GM21717 (cell line): ENCODE results near the gene STAB2.

Experiments used
- ATAC-seq: cut with Tn5 transposase; IDR thresholded peaks from one replicate; pipeline ENCODE4 v1.9.1; 2021; ENCODE audit warnings: mild to moderate bottlenecking, moderate library complexity; ENCODE audit not compliant: unreplicated experiment

The STAB2 gene

DNA sequence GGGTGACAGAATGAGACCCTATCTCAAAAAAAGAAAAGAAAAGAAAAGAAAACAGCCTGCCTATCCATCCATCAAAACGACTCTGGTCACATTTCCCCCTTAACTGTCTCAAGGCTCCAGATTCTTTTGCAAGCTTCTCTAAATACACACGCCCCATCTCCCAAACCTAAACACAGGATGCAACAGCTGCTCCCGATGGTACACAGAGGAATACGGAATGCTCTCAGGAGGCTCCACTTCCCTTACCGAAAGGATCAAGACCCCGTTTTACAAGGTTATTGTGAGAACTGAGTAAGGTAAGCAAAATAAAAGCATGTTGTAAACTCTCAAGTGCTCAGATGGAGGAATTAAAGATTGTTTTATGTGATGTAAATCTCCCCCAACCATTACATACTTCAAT lies 191.7 kb downstream of the STAB2 start:
- no peak for ATAC-seq

- ATAC-seq = no peak
Observed at GRCh38 chr12:103779410-103780092, 192.5 kb downstream of the STAB2 start.

GRCh38 chr12:103780093-103780440 lies 193.0 kb downstream of the STAB2 start:
- no peak for ATAC-seq

DNA sequence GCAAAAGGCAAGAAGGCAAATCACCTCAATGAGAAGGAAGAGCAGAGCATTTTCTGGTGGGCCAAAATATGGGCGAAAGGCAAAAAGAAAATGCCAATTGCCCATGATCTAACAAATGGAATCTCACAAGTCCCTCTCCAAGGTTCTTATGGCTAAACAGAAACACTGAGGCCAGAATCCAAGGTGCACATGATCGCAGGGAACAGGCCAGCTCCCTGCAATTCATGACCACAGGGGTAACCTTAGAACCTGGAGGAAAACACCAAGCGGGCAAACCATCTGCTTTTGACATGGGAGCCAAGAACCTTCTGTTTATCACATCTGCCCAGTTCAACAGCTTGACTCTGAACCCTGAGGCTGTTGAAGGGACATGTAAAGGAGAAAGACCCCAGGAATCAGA lies 193.9 kb downstream of the STAB2 start:
- ATAC-seq = no peak

- ATAC-seq = no peak
Observed at GRCh38 chr12:103782399-103782798, 195.3 kb downstream of the STAB2 start.

DNA sequence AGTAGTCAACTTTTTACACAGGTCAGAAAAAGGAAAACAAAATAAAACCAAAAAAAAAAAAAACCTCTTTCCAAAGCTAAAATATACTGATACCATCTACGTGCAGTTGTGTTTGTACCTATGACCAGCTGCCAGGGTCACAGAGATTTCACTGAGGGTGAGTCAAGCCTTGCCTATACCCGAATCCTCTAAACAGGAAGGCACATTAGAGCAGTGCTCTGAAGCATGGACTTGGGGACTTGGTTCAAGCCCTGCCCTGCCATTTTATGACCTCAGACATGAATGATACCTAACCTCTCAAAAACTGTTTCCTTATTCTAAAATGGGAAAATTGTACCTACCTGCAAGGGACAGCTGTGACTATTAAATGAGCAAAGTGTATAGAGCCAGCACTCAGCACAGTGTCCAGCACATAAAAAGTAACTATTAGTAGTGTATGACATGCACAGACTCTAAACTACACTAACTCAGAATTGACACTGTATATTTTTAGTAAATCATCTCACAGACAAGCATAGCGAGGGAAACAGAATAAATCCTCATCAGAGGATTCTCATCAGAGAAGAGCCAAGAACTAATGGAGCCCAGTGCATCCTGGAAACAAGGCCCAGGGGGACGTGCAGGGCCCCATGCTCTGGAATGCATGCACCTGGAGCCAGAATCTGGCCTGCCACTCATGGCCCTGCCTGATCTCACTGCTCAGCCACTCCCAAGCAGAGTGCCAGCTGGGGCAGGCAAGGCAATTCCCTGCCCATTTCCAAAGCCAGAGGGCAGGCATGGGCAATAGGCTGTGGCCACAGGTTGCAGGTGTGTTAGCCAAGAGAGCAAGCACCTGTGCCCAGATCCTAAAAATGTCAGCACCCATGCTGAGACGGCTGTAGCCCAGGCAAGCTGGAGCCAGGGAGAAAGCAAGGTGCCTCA lies 196.9 kb downstream of the STAB2 start:
- ATAC-seq = no peak

DNA sequence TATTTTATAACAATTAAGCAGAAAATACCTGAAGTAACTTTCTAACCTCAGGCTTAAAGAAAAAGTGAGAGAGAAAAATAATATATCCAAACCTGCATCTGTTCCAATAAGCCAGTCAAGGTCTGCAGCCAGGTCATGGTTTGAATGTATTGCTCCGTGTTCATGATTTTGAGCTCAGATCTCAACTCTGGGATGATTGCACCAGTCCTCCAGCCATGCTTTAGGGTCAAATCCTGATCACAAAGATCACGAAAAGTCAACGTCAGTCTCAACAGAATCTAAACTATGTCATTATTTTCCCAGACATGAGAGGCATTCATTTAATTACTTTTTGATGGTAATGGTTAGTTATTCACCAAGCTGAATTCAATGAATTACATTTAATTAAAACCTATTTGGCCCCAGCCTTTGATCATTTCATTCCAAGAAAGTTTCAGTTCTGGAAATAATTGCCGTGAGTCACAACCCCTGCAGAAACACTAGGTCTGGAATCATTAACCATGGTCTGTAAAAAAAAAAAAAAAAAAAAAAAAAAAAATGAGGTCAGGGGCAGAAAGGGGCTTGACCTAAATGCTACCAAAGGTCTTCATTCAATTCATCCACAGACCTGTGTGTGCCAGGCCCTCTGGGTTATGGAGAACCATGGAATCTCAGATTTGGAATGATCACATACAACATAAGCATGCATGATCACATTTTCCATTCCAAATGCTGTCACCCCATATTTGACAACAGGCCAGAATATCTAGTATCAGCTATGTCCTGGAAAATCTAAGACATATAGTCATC lies 198.4 kb downstream of the STAB2 start:
- no peak for ATAC-seq

DNA sequence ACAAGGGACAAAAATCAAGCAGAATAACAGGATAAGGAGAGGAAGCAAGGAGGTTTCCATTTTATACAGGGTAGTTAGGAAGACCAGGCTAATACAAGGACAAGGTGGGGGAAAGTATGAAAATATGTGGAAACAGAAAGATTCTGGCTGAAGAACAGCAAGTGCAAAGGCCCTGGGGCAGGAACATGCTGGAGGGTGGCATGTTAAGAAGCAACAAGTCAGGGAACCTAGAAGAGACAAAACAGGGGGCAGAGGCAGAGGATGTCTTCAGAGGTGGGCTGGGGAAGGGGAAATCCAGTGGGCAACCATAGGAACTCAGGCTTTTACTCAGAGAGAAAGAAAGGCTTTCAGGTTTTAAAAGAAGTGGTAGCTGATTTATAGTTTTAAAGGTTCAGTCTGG lies 199.1 kb downstream of the STAB2 start:
- ATAC-seq = no peak

GRCh38 chr12:103791350-103791920 lies 204.4 kb downstream of the STAB2 start:
- no peak for ATAC-seq

GRCh38 chr12:103793046-103793445 lies 206.0 kb downstream of the STAB2 start:
- ATAC-seq = no peak

- no peak for ATAC-seq
Observed at GRCh38 chr12:103793512-103794045, 206.5 kb downstream of the STAB2 start.

DNA sequence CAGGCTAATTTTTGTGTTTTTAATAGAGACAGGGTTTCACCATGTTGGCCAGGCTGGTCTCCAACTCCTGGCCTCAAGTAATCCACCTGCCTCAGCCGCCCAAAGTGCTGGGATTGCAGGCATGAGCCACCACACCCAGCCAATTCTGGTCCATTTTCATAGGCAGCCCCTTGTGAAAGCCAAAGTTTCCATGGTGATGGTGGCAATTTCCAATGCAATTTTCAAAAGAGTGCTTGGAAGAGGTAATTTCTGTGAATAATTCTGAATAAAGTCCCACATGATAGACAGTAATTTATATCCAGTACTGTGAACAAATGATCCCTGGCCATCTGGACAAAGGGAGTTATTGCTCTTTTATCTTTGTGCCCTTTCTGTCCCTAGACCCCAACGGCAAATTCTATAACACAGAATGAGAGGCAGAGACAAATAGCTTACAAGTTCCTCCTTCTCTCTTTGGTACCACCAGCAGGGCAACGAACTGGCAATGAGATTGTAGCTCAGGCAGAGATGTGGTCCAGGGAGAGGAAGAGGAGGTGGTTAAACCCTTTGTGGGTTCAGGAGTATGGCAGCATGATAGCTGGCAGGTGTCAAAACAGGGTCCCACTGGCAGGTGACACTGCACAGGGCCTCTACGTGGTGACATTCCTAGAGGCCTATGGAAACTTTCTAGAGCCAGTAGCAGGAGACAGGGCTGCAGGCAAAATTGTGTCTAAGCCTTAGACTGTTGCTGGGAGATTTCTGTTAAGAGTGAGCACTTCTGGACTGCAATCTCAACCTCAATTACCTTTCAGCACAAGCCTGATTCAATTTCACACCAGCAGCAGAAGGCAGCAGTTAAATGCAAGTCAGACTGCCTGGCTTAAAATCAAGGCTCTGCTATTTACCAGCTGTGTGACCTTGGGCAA lies 207.5 kb downstream of the STAB2 start:
- no peak for ATAC-seq

GRCh38 chr12:103798586-103798985 lies 211.5 kb downstream of the STAB2 start:
- no peak for ATAC-seq

DNA sequence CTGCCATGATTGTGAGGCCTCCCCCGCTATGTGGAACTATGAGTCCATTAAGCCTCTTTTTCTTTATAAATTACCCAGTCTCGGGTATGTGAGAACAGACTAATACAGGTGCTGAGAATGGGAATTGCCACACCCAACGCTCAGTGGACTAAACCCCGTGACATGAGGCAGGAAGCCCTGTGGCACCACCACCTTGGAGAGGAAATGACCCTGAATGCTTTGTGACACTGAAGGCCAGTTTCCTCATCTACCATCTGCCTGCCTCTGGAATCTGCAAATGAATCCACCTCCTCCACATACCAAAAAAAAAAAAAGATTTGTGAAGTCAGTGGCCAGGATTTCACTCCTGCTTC lies 212.4 kb downstream of the STAB2 start:
- ATAC-seq = no peak

- ATAC-seq = no peak
Observed at GRCh38 chr12:103799857-103800771, 213.0 kb downstream of the STAB2 start.

DNA sequence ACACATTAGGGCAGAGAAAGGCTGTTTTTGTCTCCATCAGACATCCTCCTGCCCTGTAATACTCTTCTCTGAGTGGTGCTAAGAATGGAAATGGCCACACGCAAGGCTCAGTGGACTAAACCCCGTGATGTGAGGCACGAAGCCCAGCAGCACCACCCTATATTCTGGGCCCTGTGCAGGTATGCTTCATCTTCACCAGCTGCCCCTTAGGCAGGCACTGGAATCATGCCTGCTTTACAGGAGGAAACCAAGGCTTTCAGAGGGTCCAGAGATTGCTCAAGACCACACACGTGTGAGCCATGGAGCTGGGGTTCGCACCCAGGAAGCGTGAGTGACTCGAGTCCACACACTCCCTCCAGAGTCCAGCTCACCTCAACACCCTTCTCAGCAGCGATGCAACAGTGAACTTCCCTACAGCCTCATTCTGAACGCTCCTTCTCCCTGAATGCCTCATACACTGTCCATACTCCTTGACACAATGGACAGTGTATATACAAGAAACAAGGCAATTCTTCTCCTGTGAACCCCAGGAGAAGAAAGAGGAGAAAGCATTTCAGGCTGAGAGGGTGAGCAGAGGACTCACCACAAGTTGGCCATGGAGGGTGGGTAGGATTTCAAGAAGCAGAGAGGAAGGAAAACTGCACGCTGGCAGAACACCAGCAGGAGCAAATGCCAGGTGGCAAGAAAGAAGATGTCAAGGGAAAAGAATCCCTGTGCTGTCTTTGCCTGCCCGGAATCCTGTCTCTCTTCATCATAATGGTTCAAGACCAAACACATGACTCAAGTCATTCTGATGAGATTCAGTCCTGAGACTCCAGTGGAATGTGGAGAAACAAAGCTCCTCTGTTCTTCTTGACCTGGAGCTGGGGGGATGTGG lies 214.9 kb downstream of the STAB2 start:
- no peak for ATAC-seq

DNA sequence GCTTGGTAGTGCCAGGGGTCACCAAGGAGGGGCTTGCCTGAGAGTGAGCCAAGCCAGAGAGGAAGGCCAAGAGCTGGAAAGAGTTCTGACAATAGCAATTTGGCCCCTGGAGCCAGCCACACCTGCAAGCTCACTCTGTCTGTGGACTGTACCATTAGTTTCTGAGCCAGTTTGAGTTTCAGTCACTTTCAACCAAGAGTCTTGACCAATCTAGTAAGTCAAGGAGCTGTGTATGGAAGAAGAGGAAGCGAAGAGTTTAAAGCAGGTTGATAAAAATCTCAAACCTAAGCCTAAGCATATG lies 215.5 kb downstream of the STAB2 start:
- no peak for ATAC-seq

DNA sequence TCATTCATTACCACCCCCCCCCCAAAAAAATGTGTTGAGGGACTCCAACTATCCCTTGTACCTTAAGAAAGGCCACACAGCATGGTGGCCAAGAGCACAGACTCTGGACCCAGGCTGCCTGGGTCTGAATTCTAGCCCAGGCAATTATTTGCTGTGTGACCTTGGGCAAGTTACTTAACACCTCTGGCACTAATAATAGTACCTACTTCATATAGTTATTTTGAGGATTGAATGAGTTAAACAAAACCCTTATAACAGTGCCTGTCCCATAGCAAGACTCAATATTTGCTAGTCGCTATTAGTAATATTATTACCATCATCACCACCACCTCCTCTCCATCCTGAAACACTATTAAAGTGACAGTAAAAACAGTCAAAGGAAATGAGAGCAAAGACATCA lies 216.8 kb downstream of the STAB2 start:
- ATAC-seq = no peak
